Neural crest cell (in vitro differentiated cells): ENCODE results near the gene PRR35. TPM values are rescaled to one million over a fixed set of nuclear protein-coding genes. Genes with fewer than 3 reads are reported as not detected.

ENCODE experiments used
- DNase-seq: peaks from one replicate; pipeline ENCODE4 v3.0.0; 2021; ENCODE audit warnings: low read depth, mixed read lengths, low spot score
- H3K27ac Mint-ChIP-seq: one replicate; pipeline ENCODE4 v1.8.0; 2021; ENCODE audit warnings: mild to moderate bottlenecking, mixed read lengths; ENCODE audit not compliant: unreplicated experiment
- H3K27me3 Mint-ChIP-seq: 2 replicates; pipeline ENCODE4 v1.8.0; 2021; ENCODE audit warnings: low read depth, mild to moderate bottlenecking, mixed read lengths
- H3K36me3 Mint-ChIP-seq: 2 replicates; pipeline ENCODE4 v1.8.0; 2021; ENCODE audit warnings: low read depth, mild to moderate bottlenecking, mixed read lengths
- H3K4me1 Mint-ChIP-seq: 2 replicates; pipeline ENCODE4 v1.8.0; 2021; ENCODE audit warnings: mixed read lengths
- H3K4me3 Mint-ChIP-seq: one replicate; pipeline ENCODE4 v1.8.0; 2021; ENCODE audit warnings: mild to moderate bottlenecking, mixed read lengths
- H3K9me3 Mint-ChIP-seq: 2 replicates; pipeline ENCODE4 v1.8.0; 2021; ENCODE audit warnings: mixed read lengths
- CTCF ChIP-seq: fragments of 200-600 bp; sonication (generic); conservative IDR thresholded peaks from 2 replicates; pipeline ENCODE4 v1.5.0; 2021; ENCODE audit warnings: antibody characterized with exemption, mild to moderate bottlenecking
- total RNA-seq: library from RNA; stranded (reverse); gene quantifications from 2 replicates; pipeline ENCODE4 v1.2.1, GENCODE V29; 2021

PRR35 gene
- total RNA-seq, 1 donor from 2014 or later, result not detected

GRCh38 chr16:525520-526180 lies 34.5 kb upstream of the PRR35 start:
- DNase-seq, result no peak
- Mint-ChIP-seq H3K27ac (no peak overlapping the region), H3K4me3 (peak overlapping the region; percentile 94), H3K4me1 (peaks cover 26% of the 10 kb centered on the region), H3K9me3 (no peaks in the 10 kb centered on the region), H3K36me3 (peaks cover 3% of the 10 kb centered on the region), H3K27me3 (peaks cover 4% of the 10 kb centered on the region)
- no peak for TF ChIP-seq CTCF

GRCh38 chr16:526181-527014 lies 33.8 kb upstream of the PRR35 start:
- H3K27me3 Mint-ChIP-seq, result peaks cover 4% of the 10 kb centered on the region
- no peak for DNase-seq
- no peaks in the 10 kb centered on the region for H3K9me3 Mint-ChIP-seq
- H3K36me3 Mint-ChIP-seq, result peaks cover 3% of the 10 kb centered on the region
- H3K4me3 Mint-ChIP-seq, result peak overlapping the region; percentile 94
- TF ChIP-seq CTCF, result no peak
- peak overlapping the region; percentile 97 for H3K27ac Mint-ChIP-seq
- peaks cover 26% of the 10 kb centered on the region for H3K4me1 Mint-ChIP-seq

GRCh38 chr16:527015-527903 lies 32.9 kb upstream of the PRR35 start, which contains the start of gene CAPN15:
CAPN15 (plus strand) TSS chr16:527712; CDS start chr16:546839, 19,127 bp downstream.
- H3K4me3 Mint-ChIP-seq, result peak within 1 kb of the TSS; percentile 94
- peaks cover 26% of the 10 kb centered on the region for H3K4me1 Mint-ChIP-seq
- H3K9me3 Mint-ChIP-seq, result no peaks in the 10 kb centered on the region
- H3K27me3 Mint-ChIP-seq, result peaks cover 4% of the 10 kb centered on the region
- peaks cover 3% of the 10 kb centered on the region for H3K36me3 Mint-ChIP-seq
- peak; percentile 83 for DNase-seq
- TF ChIP-seq CTCF, result peak; percentile 48
- peak within 1 kb of the TSS; percentile 97 for H3K27ac Mint-ChIP-seq

- H3K27me3 Mint-ChIP-seq, result peaks cover 4% of the 10 kb centered on the region
- no peaks in the 10 kb centered on the region for H3K9me3 Mint-ChIP-seq
- peaks cover 26% of the 10 kb centered on the region for H3K4me1 Mint-ChIP-seq
- no peak for DNase-seq
- TF ChIP-seq CTCF, result no peak
- peaks cover 3% of the 10 kb centered on the region for H3K36me3 Mint-ChIP-seq
- peak overlapping the region; percentile 87 for H3K27ac Mint-ChIP-seq
- peak overlapping the region; percentile 92 for H3K4me3 Mint-ChIP-seq
Observed at GRCh38 chr16:528111-529011, 31.8 kb upstream of the PRR35 start.
